ENCODE measurements around the gene ZSCAN1.

Gene ZSCAN1

GRCh38 chr19:58020129-58020528 is 13.7 kb upstream of the ZSCAN1 start:
- H3K36me3 ChIP-seq (replicated peaks), result no peaks in the 10 kb centered on the region
- H3K4me1 ChIP-seq, result no peaks in the 10 kb centered on the region
- in situ Hi-C loops (cut with MboI; ENCODE audit: low sequenced_read_pairs), result no loop called here
- DNase-seq (ENCODE audit: low spot score in 2 of 2), result no peak
- 0 out of 2 replicates have a peak, but pooled peaks cover 2% of the 10 kb centered on the region for H3K9me3 ChIP-seq
- no peak overlapping the region for H3K4me3 ChIP-seq
- H3K27me3 ChIP-seq (ENCODE audit: low read depth), result no peaks in the 10 kb centered on the region

GRCh38 chr19:58021541-58022282 is 12.1 kb upstream of the ZSCAN1 start:
- H3K4me1 ChIP-seq, result no peaks in the 10 kb centered on the region
- no peak overlapping the region for H3K4me3 ChIP-seq
- peak in 1 of 2 experiments; percentile 20 for DNase-seq (ENCODE audit: low spot score in 2 of 2)
- H3K27me3 ChIP-seq (ENCODE audit: low read depth), result no peaks in the 10 kb centered on the region
- H3K36me3 ChIP-seq (replicated peaks), result no peaks in the 10 kb centered on the region
- 0 out of 2 replicates have a peak, but pooled peaks cover 2% of the 10 kb centered on the region for H3K9me3 ChIP-seq
- in situ Hi-C loops (cut with MboI; ENCODE audit: low sequenced_read_pairs), result no loop called here

GRCh38 chr19:58022283-58022660 is 11.6 kb upstream of the ZSCAN1 start:
- in situ Hi-C loops (cut with MboI; ENCODE audit: low sequenced_read_pairs), result no loop called here

GRCh38 chr19:58024661-58025060 is 9.2 kb upstream of the ZSCAN1 start:
- DNase-seq (ENCODE audit: low spot score in 2 of 2), result no peak
- in situ Hi-C loops (cut with MboI; ENCODE audit: low sequenced_read_pairs), result no loop called here
- Histone ChIP-seq H3K9me3 (no peaks in the 10 kb centered on the region), H3K4me1 (no peaks in the 10 kb centered on the region), H3K27me3 (ENCODE audit: low read depth) (no peaks in the 10 kb centered on the region), H3K36me3 (replicated peaks) (no peaks in the 10 kb centered on the region), H3K4me3 (no peak overlapping the region)

More at GRCh38 chr19:58022283-58022660, 11.6 kb upstream of the ZSCAN1 start:
- Histone ChIP-seq H3K4me3 (no peak overlapping the region), H3K4me1 (no peaks in the 10 kb centered on the region), H3K36me3 (replicated peaks) (no peaks in the 10 kb centered on the region), H3K9me3 (no peaks in the 10 kb centered on the region), H3K27me3 (ENCODE audit: low read depth) (no peaks in the 10 kb centered on the region)
- no peak for DNase-seq (ENCODE audit: low spot score in 2 of 2)

- no peak for DNase-seq (ENCODE audit: low spot score in 2 of 2)
- in situ Hi-C loops (cut with MboI; ENCODE audit: low sequenced_read_pairs), result no loop called here
- H3K4me1 ChIP-seq, result no peaks in the 10 kb centered on the region
- no peak overlapping the region for H3K4me3 ChIP-seq
- H3K9me3 ChIP-seq, result no peaks in the 10 kb centered on the region
- H3K27me3 ChIP-seq (ENCODE audit: low read depth), result no peaks in the 10 kb centered on the region
- no peaks in the 10 kb centered on the region for H3K36me3 ChIP-seq (replicated peaks)
Measured at GRCh38 chr19:58034477-58034793, 610 bp downstream of the ZSCAN1 start.

GRCh38 chr19:58035863-58036262 is 2.0 kb downstream of the ZSCAN1 start:
- in situ Hi-C loops (cut with MboI; ENCODE audit: low sequenced_read_pairs), result no loop called here
- H3K9me3 ChIP-seq, result no peaks in the 10 kb centered on the region
- H3K4me1 ChIP-seq, result no peaks in the 10 kb centered on the region
- H3K36me3 ChIP-seq (replicated peaks), result no peaks in the 10 kb centered on the region
- no peak overlapping the region for H3K4me3 ChIP-seq
- DNase-seq (ENCODE audit: low spot score in 2 of 2), result no peak
- H3K27me3 ChIP-seq (ENCODE audit: low read depth), result no peaks in the 10 kb centered on the region

- DNase-seq (ENCODE audit: low spot score in 2 of 2), result no peak
- no peaks in the 10 kb centered on the region for H3K27me3 ChIP-seq (ENCODE audit: low read depth)
- no peaks in the 10 kb centered on the region for H3K4me1 ChIP-seq
- no peaks in the 10 kb centered on the region for H3K36me3 ChIP-seq (replicated peaks)
- in situ Hi-C loops (cut with MboI; ENCODE audit: low sequenced_read_pairs), result no loop called here
- H3K9me3 ChIP-seq, result no peaks in the 10 kb centered on the region
- H3K4me3 ChIP-seq, result no peak overlapping the region
Measured at GRCh38 chr19:58037927-58038687, 4.3 kb downstream of the ZSCAN1 start.

GRCh38 chr19:58038688-58039204 is 4.9 kb downstream of the ZSCAN1 start:
- Histone ChIP-seq H3K9me3 (no peaks in the 10 kb centered on the region), H3K4me3 (no peak overlapping the region)
- in situ Hi-C loops (cut with MboI; ENCODE audit: low sequenced_read_pairs), result no loop called here

GRCh38 chr19:58040751-58041525 is 7.1 kb downstream of the ZSCAN1 start:
- H3K4me1 ChIP-seq, result no peaks in the 10 kb centered on the region
- DNase-seq (ENCODE audit: low spot score in 2 of 2), result no peak
- no peaks in the 10 kb centered on the region for H3K9me3 ChIP-seq
- H3K27me3 ChIP-seq (ENCODE audit: low read depth), result no peaks in the 10 kb centered on the region
- in situ Hi-C loops (cut with MboI; ENCODE audit: low sequenced_read_pairs), result no loop called here
- no peak overlapping the region for H3K4me3 ChIP-seq
- H3K36me3 ChIP-seq (replicated peaks), result no peaks in the 10 kb centered on the region

More at GRCh38 chr19:58038688-58039204, 4.9 kb downstream of the ZSCAN1 start:
- H3K36me3 ChIP-seq (replicated peaks), result no peaks in the 10 kb centered on the region
- H3K4me1 ChIP-seq, result no peaks in the 10 kb centered on the region
- no peak for DNase-seq (ENCODE audit: low spot score in 2 of 2)
- H3K27me3 ChIP-seq (ENCODE audit: low read depth), result no peaks in the 10 kb centered on the region

GRCh38 chr19:58042495-58043340 is 8.9 kb downstream of the ZSCAN1 start:
- in situ Hi-C loops (cut with MboI; ENCODE audit: low sequenced_read_pairs), result no loop called here
- Histone ChIP-seq H3K27me3 (ENCODE audit: low read depth) (no peaks in the 10 kb centered on the region), H3K4me3 (no peak overlapping the region), H3K9me3 (no peaks in the 10 kb centered on the region), H3K4me1 (no peaks in the 10 kb centered on the region), H3K36me3 (replicated peaks) (no peaks in the 10 kb centered on the region)
- DNase-seq (ENCODE audit: low spot score in 2 of 2), result no peak

- Histone ChIP-seq H3K4me3 (no peak overlapping the region), H3K4me1 (no peaks in the 10 kb centered on the region), H3K36me3 (replicated peaks) (no peaks in the 10 kb centered on the region), H3K9me3 (no peaks in the 10 kb centered on the region), H3K27me3 (ENCODE audit: low read depth) (no peaks in the 10 kb centered on the region)
- in situ Hi-C loops (cut with MboI; ENCODE audit: low sequenced_read_pairs), result no loop called here
- no peak for DNase-seq (ENCODE audit: low spot score in 2 of 2)
Measured at GRCh38 chr19:58044391-58044790, 10.6 kb downstream of the ZSCAN1 start.

- DNase-seq (ENCODE audit: low spot score in 2 of 2), result peak in 1 of 2 experiments; percentile 11
- Histone ChIP-seq H3K9me3 (no peaks in the 10 kb centered on the region), H3K4me3 (no peak overlapping the region), H3K27me3 (ENCODE audit: low read depth) (no peaks in the 10 kb centered on the region), H3K4me1 (no peaks in the 10 kb centered on the region), H3K36me3 (replicated peaks) (no peaks in the 10 kb centered on the region)
- in situ Hi-C loops (cut with MboI; ENCODE audit: low sequenced_read_pairs), result no loop called here
Measured at GRCh38 chr19:58044886-58045285, 11.1 kb downstream of the ZSCAN1 start.

GRCh38 chr19:58045411-58046050 is 11.7 kb downstream of the ZSCAN1 start:
- in situ Hi-C loops (cut with MboI; ENCODE audit: low sequenced_read_pairs), result no loop called here
- Histone ChIP-seq H3K4me1 (no peaks in the 10 kb centered on the region), H3K36me3 (replicated peaks) (no peaks in the 10 kb centered on the region), H3K27me3 (ENCODE audit: low read depth) (no peaks in the 10 kb centered on the region), H3K4me3 (no peak overlapping the region), H3K9me3 (no peaks in the 10 kb centered on the region)
- DNase-seq (ENCODE audit: low spot score in 2 of 2), result no peak
